ENCODE results near the gene LCN15.
"Not testable (repeated sequence)": the region's sequence is repeated elsewhere in the genome, so short reads cannot be mapped to it uniquely, and the experiment has no call there.

LCN15 gene

DNA sequence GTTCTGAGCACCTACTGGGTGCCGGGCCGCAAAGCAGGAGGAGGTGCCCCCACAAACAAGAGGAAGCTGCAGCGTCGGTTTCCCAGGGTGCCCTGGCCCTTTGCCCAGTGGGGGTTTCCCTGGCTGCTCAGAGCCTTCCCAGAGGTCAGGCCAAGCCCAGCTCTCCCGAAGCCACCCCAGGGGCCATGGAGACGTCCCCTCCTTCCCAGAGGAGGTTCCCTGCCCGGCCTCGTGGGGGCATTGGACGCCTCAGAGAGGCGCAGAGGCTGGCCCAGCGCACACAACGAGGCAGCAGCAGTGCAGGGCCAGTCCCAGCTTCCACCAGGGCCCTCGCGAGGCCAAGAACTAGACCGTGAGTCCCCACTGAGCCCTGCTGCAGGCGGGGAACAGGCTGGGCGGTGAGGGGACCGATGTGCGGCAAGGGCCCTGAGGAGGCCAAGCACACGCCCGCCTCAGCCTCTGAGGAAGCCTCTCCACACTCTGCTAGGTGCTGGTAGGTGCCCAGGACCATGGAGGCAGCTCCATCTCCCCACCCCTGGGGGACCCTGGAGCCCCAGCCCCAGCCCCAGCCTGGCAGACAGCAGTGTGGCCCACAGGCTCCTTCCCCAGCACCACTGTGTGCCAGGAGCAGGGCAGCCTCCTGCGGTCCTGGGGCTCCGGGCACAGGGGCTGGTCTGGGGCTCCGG, 45.0 kb downstream of the LCN15 start:
- DNase-seq: no peak

DNA sequence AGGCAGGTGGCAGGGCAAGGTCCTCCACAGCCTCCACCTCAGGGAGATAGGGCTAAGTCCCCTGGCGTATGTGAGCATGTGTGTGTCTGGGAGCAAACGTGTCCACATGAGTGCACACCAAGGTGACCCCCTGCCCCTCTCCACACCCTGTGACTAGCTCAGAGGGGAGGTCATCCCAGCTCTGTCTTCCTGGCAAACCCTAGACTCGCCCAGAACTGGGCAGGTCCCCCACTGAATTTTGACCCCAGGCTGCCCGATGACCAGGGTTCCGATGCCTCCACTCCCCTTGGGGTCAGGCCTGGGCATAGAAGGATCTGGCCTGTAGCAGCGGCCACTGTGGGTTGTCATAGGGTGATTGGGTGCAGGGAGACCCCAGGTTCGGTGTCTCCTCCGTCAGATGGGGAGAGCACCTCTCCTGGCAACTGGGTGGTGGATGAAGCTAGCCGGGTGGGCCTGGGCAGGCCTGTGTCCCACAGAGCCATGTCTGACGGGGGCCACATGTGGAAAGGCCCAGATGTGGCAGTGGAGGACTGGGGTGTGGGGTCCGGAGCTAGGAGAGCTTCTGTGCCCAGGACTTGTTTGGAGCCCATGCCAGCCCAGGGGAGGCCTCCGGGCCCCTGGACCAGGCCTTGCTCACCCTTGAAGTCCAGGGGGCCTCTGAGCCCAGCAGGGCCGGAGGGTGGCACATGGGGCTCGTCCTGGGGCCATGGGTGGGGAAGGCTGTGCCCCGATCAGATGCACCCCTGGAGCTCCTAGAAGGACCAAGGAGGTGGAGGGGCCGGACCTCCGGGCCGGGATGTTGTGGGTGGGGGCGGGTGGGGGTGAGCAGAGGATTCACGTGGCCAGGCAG, 45.7 kb downstream of the LCN15 start:
- DNase-seq: no peak

DNA sequence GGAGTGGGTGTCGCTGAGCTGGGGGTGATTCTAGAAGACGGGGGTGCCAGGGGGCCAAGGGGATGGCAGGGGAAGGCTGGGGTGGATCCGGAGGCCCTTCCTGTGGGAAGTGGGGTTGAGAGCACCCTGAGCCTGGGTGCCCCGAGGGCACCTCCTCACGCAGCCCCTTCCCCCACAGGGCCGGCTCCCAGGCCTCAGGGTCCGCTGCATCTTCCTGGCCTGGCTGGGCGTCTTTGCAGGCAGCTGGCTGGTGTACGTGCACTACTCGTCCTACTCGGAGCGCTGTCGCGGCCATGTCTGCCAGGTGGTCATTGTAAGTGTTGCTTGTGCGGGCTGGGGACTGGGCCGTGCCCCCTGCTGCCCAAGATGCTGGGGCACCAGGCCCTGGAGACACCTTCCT, 46.9 kb downstream of the LCN15 start:
- no peak for DNase-seq

DNA sequence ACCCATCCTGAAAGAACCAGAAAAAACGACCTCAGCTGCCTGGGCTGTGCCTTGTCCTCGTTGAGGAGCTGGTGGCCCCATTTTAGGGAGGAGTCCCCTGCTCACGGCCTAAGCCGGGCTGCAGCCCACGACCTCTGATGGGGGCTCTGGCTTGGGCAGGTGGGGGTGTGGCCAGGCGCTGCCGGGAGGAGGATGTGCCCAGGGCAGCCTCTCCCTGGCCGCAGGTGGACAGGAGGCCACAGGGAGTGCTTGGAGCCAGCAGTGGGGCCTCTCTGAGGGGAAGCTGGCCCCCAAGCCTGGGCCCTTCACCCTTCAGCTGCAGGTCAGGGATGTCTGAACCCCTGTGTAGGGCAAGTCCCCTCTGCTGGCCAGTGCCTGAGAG, 49.4 kb downstream of the LCN15 start:
- DNase-seq: no peak

DNA sequence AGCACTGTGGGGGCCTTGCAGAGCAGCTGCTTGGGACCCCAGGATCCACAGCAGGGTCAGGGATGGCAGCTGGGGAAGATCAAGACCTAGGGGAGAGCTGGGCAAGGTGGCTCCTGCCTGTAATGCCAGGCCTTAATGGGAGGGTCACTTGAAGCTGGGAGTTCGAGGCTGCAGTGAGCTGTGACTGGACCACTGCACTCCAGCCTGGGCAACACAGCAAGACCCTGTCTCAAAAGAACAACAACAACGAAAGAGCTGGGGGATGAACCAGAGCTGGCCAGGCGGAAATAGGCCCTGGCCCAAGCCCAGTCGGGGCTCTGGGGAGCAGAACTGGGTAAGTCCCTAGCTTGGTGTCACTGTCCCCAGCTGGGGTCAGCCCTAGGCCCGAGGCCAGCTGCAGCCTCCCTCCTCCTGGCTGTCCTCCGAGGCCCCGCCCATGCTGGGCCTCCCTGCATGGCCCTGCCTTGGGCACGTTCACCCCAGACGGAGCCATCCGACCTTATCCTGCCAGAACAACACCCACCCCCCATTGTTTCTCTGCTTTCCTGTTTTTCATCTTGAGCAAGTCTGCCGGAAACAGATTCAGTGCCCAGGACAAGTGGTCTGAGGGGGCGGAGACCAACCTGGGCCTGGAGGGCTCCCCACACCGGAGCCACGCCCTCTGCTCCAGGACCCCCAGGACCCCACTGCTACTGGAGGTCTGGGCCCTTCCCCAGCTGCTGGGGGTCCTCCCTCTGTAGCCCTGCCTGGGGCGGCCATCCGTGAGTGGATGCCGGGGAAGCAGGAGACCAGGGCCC, 50.0 kb downstream of the LCN15 start:
- DNase-seq: no peak

DNA sequence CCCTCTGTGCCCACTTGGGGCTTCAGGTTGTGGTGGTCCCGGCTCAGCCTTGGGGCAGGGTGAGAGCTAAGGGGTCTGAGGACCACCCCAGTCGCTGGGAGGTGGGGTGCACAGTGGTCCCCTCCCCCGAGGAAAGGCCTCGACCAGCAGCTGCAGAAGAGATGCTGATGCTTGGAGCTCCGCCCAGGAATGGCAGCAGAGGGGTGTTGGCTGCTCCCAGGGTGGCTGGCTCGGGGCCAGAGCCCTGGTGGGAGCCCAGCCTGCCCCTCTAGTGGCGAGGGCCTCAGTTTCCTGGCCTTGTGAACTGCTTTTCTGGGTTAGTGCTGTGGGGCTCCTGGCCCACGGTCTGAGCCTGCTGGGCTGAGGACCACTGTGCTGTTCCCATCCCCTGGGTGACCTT, 50.8 kb downstream of the LCN15 start:
- DNase-seq: no peak

DNA sequence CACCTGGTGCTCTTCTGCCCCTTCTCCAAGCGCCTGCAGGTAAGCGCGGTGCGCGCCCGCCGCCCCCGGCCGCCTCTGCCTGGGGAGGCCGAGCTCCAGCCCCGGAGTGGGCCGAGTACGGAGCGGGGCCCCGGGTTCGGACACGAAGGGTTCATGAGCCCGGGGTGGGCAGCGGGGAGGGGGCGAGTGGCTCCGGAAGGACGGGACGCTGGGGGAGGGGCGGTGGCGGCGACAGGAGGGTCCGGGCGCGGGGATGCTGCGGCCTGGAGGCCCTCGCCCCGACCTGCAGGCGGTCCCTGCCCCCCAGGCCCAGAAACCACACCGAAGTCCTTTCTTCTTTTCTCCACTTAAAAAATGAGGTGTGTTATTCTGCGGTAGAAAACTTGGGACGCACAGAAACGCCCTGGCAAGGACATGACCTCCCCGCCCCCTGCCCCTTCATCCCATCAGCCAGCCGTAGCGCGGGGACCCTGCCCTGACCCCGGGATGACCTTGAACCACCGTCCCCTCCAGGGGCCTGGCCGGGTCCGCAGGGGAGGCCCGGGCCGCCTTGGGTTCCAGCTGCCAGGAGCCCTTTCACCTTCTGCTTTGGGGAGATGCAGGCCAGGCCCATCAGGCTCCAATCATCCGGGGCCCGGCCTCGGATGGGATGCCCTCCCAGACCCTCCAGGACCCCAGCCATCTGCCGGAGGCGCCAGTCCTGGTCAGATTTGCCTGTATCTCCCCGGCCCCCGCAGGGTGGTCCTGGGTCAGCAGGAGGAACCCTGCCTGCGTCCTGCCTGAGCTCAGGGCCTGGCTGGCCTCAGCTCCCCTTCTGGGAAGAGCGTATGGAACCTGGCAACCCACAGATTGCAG, 51.4 kb downstream of the LCN15 start:
- DNase-seq: no peak

DNA sequence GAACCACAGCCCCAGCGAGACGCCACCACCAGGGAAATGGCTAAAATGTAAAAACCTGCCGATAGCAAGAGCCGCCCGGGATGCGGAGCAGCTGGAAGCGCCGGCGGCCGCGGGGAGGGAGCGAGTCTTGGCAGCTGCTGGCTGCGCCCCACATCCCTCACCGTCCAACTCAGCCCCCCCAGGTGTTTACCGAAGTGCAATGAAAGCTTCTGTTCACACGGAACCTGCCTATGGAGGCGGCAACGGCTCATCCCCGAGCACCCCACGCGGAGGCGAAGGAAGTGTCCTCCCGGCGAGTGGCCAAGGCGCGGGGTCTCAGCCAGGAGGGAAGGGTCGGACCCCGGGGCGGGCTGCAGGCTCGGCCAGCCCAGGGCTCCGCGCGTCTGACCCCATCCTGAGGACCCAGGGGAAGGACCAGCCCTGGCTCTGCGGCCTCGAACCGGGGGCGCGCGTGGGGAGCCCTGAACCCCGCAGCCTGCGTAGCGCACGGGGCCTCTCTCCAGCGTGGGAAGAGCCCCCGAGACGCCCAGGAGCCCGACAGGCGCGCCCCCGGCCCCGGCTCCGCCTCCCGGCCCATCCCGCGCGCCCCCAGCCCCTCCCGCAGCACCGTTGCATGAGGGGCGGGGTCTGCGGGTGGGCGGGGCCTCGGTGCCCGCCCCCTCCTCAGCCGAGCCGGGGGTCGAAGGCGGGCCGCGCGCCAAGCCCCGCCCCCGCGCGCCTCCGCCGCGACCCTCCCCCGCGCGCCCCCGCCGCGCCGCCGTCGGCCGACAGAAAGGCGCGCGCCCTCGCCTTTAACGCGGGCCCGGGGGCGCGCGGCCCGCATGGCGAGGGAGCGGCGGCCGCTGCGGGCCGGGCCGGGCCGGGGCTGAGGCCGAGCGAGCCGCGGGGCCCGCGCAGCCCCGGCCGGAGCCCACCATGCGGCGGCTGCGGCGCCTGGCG, 52.3 kb downstream of the LCN15 start, which contains the start of gene DIPK1B:
Gene DIPK1B (plus strand): TSS at position 822 of the 939 bp plus-strand sequence. CDS start 94 bp downstream, at position 916.
- peak; percentile 61 for DNase-seq

DNA sequence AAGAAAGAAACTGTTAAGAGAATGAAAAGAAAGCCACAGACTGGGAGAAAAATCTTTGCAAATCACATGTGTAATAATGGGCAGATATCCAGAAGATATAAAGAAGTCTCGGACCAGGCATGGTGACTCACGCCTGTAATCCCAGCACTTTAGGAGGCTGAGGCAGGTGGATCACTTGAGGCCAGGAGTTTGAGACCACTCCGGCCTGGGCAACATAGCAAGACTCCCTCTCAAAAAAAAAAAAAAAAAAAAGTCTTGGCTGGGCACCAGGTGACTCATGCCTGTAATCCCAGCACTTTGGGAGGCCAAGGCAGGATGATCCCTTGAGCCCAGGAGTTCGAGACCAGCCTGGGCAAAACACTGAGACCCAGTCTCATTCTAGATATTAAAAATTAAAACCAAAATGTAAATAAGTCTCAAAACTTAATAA, 53.1 kb downstream of the LCN15 start:
- not testable (repeated sequence) for DNase-seq

DNA sequence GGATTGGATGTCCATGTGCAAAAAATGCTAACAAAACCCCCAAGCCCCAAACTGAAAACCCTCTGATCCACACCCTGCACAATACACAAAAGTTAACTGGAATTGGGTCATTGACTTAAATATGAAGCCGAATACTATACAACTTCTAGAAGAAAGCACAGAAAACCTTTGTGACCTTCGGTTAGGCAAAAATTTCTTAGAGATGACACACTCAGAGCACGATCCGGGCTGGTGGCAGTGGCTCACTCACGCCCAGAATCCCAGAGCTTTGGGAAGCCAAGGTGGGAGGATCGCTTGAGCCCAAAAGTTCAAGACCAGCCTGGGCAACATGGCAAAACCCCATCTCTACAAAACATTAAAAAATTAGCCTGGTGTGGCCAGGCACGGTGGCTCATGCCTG, 53.8 kb downstream of the LCN15 start:
- DNase-seq: no peak
